Raji (cell line): ENCODE data around the gene SLC25A53.

Experiments used
- POLR2A ChIP-seq: IDR thresholded peaks from 2 replicates; pipeline ENCODE4 v1.6.1; 2011; ENCODE audit warnings: low read depth, low read length, control low read depth; ENCODE audit not compliant: insufficient read depth

SLC25A53 gene, protein sequence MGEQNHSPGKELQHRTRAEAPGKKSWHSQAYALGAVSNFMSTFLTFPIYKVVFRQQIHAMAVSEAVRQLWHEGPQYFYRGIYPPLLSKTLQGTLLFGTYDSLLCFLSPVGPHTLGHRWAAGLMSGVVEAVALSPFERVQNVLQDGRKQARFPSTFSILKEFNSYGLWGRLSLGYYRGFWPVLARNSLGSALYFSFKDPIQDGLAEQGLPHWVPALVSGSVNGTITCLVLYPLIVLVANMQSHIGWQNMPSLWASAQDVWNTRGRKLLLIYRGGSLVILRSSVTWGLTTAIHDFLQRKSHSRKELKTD

DNA sequence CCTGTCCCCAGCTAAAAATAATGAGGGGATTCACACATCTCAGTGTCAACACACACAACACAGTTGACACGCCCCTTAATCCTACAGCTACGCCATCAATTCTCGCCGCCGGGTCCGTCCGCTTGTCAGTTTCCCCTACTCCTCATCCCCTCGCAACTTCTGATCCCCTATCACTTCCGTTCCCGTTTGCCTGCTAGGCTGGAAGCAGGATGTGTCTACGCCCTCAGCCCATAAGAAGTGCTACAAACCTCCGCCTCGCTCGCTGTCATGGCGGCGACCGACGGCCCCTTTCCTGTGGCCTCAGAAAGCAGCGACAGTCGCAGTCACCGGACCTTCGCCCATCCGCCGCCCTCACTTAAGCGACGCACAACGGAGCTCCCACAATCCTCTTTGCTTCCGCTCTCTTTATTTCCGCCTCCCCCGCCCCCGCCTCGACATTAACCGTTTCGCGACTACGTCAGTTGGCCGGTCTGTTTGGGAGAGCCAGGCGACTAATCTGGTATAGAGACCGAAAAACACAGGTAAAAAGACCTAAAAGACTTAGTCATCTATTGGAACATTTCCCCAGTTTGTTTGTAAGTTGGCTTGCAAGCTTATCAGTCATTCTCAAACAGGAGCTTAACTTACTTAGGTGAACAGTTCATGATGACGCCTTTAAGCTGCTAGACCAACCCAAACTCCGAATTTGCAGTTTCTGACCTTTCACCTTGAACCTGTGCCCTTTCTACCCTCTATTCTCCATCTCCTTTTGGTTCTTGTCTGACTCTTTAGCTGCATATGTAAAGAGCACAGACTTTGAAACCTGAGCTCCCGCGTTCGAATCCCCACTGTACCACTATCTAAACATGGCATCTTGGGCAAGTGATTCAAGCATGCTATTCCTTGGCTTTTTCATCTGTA, at the start of gene SLC25A53:
Gene SLC25A53, minus strand, starts transcription at position 380 of the 900 bp plus-strand sequence. CDS start 51,752 bp downstream, outside the sequence.
- peak; percentile 50 for TF ChIP-seq POLR2A

DNA sequence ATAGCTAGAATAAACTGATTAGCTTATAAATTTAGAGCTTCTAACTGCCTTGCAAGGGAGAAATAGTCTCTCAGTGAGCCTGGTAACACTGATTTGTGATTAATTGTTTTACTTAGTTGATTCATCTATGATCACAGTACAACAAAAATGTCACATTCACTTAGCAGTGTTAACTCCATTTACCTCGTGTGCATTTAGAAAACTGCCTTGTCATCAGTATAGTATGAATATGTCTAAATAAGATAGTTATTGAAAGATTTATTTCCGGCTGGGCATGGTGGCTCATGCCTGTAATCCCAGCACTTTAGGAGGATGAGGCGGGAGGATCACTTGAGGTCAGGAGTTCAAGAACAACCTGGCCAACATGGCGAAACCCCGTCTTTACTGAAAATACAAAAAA, 48.7 kb upstream of the SLC25A53 start:
- TF ChIP-seq POLR2A = no peak

DNA sequence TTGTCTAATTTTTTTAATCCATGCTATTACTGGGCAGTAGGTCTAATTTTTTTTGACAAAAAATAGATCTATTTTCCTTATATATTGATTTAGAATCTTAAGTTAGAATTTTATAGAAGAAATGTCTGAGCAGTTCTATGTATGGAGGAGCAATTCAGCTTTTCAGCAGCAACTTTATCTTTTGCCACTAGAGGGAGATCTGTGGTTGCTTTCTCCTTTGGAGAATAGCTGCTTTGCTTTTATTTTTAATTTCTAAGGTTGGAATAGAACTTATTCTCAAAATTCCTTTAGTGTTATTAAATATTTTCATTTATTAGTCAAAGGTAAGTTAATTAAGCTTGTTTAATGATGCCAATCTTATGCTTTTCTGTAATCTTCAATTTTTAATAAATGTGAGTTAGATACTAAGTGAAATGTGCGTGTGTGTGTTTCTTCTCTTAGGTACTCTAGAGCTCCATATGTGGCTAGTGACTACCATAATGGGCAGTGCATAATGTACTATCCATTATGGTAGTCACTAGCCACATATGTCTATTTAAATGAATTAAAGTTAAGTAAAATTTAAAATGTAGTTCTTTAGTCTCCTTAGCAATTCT, 38.8 kb upstream of the SLC25A53 start:
- TF ChIP-seq POLR2A = no peak

DNA sequence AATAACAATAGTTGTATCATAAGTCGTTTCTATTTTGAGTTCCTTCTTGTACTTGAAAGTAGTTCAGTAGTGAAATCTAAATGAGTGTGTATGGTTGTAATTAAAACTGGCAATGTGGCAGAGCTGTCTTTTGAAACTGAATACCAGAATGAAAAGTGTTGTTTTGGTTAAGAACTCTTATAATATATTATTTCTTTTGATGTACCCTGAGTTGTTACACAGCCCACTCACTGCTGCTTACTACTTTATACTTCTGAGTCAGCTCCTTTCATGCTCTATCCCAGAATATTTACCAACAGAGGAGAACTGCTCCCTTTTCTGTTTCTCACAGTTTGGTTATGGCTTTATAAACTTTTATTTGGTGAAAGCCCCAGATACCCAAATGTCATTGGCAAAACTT, 38.2 kb upstream of the SLC25A53 start:
- TF ChIP-seq POLR2A = no peak

DNA sequence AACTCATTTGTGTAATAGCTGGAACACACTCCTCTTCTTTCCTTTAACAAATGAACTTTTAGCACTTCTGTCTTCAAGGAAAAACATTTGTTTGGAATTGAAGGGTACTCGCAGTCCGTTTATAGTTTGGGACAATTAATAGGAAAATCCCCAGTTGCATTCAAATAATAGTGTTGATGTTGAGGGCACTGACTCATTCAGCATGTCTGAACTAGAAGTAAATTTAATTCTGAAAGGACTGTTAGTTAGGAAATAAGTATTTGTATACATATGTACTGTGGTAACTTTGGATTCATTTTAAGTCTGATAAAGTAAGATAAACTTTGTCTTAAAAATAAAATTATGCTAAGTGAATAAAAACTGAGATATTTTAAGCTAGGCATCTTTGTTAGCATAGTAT, 36.7 kb upstream of the SLC25A53 start:
- TF ChIP-seq POLR2A = no peak

DNA sequence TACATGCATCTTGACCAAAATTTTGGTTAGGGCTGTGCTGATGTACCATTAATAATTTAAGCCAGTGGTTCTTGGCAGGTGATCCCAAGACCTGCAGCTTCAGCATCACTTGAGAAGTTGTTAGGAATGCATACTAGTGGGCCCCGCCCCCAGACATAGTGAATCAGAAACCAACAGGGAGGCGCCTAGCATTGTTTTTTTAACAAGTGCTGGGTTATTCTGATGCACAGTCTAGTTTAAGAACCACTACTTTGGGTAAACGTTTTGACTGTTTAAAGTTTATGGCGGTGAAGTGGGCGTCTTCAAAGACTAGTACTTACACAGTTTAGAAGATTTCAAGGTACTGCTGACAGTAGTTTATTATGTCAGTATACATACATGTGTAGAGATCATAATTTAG, 33.0 kb upstream of the SLC25A53 start:
- TF ChIP-seq POLR2A = no peak

DNA sequence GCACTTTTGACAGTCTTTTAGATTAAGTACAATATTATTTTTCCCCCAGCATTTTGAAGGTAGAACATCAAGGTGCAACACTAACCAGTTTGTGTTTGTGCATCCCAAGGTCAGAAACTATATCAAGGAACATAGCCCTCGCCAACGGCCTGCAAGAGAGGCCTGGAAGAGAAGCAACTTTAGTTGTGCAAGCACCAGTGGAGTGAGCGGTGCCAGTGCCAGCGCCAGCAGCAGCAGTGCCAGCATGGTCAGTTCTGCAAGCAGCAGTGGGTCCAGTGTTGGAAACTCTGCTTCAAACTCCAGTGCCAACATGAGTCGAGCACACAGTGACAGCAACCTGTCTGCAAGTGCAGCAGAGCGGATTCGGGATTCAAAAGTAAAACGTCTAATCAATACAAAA, 31.1 kb upstream of the SLC25A53 start:
- no peak for TF ChIP-seq POLR2A

DNA sequence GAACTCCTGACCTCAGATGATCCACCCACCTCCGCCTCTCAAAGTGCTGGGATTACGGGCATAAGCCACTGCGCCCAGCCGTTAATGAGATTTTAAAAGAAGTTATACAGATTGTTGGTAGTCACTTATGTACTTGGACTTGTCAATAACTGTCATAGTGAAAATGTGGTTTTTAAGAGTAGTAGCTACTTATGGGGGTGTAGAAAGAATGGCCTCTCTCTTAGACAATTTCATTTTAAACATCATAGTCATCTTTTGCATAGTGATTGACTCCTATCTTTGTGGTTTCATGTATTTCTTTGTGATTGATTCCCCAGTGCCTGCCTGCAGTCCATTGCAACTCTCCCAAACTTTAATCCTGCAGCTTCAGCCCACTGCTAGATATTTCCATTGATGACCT, 26.9 kb upstream of the SLC25A53 start:
- TF ChIP-seq POLR2A = no peak

DNA sequence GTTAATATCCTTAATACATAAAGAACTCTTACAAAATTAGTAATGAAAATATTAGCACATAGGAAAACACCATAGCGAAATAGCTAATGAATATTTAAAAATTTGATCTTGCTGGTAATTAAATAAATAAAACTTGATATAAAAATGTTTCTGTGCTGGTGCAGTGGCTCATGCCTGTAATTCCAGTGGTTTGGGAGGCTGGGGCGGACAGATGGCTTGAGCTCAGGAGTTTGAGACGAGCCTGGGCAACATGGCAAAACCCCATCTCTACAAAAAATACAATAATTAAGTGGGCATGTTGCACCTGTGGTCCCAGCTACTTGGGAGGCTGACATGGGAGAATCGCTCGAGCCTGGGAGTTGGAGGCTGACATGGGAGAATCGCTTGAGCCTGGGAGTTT, 17.0 kb upstream of the SLC25A53 start:
- no peak for TF ChIP-seq POLR2A

DNA sequence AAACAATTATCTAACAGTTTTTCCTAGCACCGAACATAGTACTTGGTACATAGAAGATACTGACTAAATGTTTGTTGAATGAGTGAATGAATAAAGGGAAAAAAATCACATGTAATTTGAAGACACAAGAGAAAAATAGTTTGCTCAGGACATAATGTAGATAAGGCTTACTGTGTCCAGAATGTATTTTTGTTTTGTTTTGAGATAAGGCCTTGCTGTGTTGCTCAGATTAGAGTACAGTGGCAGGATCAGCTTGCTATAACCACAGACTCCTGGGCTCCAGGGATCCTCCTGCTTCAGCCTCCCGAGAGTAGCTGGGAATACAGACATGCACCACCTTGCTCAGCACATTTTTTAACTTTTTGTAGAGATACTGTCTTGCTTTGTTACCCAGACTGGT, 16.0 kb upstream of the SLC25A53 start:
- TF ChIP-seq POLR2A = no peak

DNA sequence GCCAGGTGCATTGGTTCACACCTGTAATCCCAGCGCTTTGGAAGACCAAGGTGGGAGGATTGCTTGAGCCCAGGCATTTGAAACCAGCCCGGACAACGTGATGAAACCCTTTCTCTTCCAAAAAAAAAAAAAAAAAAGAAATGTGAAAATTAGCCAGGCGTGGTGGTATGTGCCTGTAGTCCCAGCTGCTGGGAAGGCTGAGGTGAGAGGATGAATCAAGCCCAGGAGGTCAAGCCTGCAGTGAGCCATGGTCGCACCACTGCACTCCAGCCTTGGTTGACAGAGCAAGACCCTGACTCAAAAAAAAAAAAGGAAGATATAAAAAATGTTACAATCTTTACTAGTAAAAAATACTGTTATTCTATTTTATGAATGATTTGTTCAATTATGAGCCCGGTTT, 15.3 kb upstream of the SLC25A53 start:
- no peak for TF ChIP-seq POLR2A

DNA sequence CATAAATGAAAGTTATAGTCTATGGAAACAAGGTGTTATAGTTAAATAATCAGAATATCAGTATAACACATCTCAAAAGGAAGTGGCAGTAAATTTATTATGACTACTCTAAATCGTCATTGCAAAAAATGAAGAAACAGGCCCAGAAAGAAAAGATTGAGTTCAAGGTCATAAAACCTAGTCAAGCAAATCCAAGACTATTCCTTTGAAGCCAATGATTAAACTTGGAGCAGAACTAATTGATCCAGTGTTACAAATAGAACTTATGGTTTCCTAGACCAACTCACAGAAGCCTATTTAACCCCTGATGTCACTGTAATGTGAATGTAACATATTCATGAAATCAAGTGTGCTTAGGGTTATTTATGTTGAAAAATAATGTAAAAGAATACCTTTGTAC, 11.3 kb upstream of the SLC25A53 start:
- TF ChIP-seq POLR2A = no peak

DNA sequence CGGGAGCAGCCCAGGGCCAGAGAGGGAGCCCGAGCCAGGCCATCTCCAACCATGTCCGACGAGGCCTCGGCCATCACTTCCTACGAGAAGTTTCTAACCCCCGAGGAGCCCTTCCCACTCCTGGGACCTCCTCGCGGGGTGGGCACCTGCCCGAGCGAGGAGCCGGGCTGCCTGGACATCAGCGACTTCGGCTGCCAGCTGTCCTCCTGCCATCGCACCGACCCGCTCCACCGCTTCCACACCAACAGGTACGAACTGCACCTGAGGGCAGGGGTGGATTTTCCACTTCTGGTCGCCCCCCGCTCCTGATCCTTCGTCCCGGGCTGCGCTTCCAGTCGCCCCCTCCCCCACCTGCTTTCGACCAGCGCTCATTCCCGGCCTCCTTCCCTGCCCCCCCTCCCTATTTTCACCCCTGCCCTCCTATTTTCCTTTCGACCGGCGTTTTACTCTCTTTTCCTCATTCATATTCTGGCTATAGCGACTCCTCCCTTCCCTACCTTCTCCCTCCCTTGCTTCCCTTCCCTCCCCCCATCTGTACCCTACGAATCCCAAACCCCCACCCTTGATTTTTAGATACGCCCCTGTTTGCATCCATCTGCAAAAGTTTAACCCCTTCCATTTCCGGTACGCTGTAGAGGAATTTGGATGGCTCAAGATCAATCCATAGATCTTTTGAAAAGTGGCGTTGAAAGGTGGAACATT, 10.1 kb upstream of the SLC25A53 start:
- TF ChIP-seq POLR2A = no peak

DNA sequence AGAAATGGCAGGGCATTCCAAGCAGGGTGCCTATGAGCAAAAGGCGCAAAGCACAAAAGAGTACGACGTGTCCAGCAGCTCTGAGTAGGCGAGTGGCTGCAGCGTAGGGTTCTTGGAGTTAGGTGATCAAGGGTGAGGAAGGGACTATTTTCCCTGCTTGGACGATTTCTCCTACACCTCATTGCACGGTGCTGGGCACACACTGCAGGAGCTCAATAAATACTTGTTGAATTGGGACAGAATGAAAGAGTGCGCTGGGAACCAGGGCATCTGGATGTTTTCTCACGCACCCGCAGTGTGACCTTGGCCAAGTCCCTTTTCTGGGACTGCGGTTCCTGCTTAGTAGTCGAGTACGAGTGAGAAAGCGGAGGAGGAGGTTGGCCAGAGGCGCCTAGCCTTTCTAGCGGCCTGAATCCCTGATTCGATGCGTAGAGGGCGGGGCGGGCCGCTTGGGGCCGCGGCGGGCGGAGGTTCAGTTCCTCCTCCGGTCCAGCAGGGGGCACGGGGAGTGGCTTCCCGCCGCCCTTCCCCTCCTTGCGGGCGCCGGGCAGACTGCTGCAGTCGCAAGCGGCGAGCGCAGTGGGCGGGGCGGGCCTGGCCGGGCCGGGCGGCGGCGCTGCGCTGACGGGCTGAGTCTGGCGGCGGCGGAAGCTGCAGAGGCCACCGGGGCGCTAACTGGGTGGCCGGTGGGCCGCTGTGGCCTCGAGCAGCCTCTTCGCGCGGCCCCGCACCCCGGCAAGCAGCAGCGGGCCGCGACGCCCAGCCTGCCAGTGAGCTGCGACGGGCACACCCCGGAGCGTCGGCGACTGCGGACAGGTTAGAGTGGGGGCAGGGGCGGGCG, 9.3 kb upstream of the SLC25A53 start, which contains the start of gene FAM199X:
Gene FAM199X, plus strand, starts transcription at position 560 of the 841 bp plus-strand sequence. CDS start 333 bp downstream, outside the sequence.
- TF ChIP-seq POLR2A = peak; percentile 72

DNA sequence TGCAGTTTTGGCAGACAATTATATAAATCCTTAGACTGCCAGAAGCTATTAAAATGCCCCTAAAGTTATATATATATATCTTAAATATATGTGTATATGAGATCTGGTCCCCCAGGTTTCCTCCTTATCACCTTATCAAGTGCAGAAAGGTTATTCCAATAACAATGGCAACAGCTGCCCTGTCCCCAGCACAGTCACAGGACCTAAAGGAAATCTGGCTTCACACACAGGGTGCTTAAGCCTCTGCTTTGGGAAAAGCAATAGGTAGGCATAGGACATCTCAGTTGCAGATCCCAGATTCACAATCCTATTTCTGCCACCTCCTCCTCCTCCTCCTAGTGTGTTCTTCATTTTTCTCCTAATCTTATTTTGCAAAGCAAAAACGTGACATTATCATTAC, 5.8 kb downstream of the SLC25A53 start:
- TF ChIP-seq POLR2A = no peak
